GM21360 (cell line): ENCODE data around the gene EXOC1L.

ENCODE experiments used
- ATAC-seq: cut with Tn5 transposase; IDR thresholded peaks from one replicate; pipeline ENCODE4 v1.9.1; 2021; ENCODE audit warnings: mild to moderate bottlenecking, moderate library complexity; ENCODE audit not compliant: unreplicated experiment

Gene EXOC1L

GRCh38 chr4:55879224-55879623 is 59.6 kb downstream of the EXOC1L start:
- no peak for ATAC-seq

- ATAC-seq, result no peak
Measured at GRCh38 chr4:55880652-55881280, 61.2 kb downstream of the EXOC1L start.

DNA sequence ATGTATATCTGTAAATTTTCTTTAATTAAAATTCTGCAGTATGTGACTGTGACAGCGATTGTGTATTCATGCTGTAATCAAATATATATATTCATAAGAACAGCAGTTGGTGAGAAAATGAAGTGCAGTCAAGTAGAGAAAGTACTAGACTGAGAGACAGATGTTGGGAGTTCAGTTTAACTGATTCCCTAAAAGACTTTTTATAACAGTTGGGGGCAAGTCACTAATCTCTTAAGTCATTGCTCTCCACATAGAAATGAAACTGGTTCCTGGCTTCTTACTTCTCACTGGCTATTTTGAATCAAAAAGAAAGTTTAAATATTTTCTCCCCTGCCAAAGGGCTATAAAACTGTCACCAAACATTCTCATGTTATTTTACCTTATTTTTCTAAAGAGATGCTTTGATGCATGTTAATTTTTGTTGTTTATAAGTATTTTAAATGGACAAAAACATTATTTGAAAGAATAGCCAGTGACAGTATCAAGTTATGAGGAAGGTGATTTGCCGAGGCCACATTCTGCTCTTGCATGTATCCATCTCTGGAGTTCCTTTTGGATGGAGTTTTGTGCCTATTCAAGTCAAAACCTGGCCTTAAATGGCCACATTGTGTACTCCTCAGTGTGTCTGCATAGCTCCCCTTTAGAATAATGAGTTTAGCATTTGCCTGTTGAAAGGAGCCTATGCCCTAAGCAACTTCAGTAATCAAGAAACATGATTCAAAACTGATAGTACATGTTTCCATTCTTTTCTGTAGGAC is 64.7 kb downstream of the EXOC1L start:
- ATAC-seq, result no peak

- ATAC-seq, result no peak
Measured at GRCh38 chr4:55884851-55885219, 65.2 kb downstream of the EXOC1L start.
